ENCODE measurements around the gene SCAI. TPM values are rescaled to one million over a fixed set of nuclear protein-coding genes. Genes with fewer than 3 reads are reported as not detected.

Gene SCAI
- total and polyA plus RNA-seq, 12 donors = 0.51 to 4.4 (median 3.5) TPM

GRCh38 chr9:124940894-124941678, 202.2 kb downstream of the SCAI start, which contains the start of gene GOLGA1:
Gene GOLGA1, minus strand, starts transcription at chr9:124941083. Its CDS starts 2,372 bp downstream, at chr9:124938711.
- ATAC-seq (peak; percentile 98 to 99 (median 99)), DNase-seq (peak; percentile 95 to 96)
- 0 to 1% methylated on average over 67 to 70 of the region's 70 CpGs for WGBS, 2 donors
- no peaks in the 10 kb centered on the region for H3K9me3 ChIP-seq
- H3K36me3 ChIP-seq = peaks cover 0 to 33% (median 5%) of the 10 kb centered on the region in 9 donors
- peak within 1 kb of the TSS; percentile 79 to 99 (median 96) for H3K27ac ChIP-seq
- no peaks in the 10 kb centered on the region for H3K27me3 ChIP-seq
- peaks cover 0 to 26% (median 14%) of the 10 kb centered on the region in 9 donors for H3K4me1 ChIP-seq
- intact Hi-C loops (cut with DNase I) = loop anchor here in 8 of 10 donors (1.0 to 10.0 kb wide), 6 partner anchors 74 to 246 kb away; partner anchors contain the start of genes SCAI (in 8 of the 8), PPP6C (in 2 of the 8) and NR6A1 (in 1 of the 8)
- TF ChIP-seq CTCF (IDR thresholded peaks at IDR 0.05) = peak in 1 of 9 donors; percentile 13
- H3K4me3 ChIP-seq = peak within 1 kb of the TSS; percentile 68 to 94 (median 86)

- no peaks in the 10 kb centered on the region for H3K27me3 ChIP-seq
- peak in 1 of 8 donors; percentile 43 for ATAC-seq
- no peak for DNase-seq
- H3K36me3 ChIP-seq = peaks cover 0 to 38% (median 5%) of the 10 kb centered on the region in 9 donors
- intact Hi-C loops (cut with DNase I) = loop anchor here in 8 of 10 donors (5.0 to 10.0 kb wide), 5 partner anchors 73 to 247 kb away; partner anchors contain the start of genes SCAI (in 7 of the 8), PPP6C (in 2 of the 8) and NR6A1 (in 1 of the 8)
- no peaks in the 10 kb centered on the region for H3K9me3 ChIP-seq
- peak overlapping the region; percentile 68 to 94 (median 86) for H3K4me3 ChIP-seq
- WGBS, 2 donors = 0% methylated on average over 17 of the region's 17 CpGs
- peaks cover 0 to 26% (median 14%) of the 10 kb centered on the region in 9 donors for H3K4me1 ChIP-seq
- no peak for TF ChIP-seq CTCF (IDR thresholded peaks at IDR 0.05)
- peak overlapping the region; percentile 79 to 99 (median 96) for H3K27ac ChIP-seq
These were observed 202.8 kb downstream of the SCAI start for GRCh38 chr9:124940521-124940893.

- Histone ChIP-seq H3K27me3 (no peaks in the 10 kb centered on the region), H3K4me3 (peak overlapping the region in 9 of 10 donors; percentile 68 to 94 (median 87)), H3K9me3 (no peaks in the 10 kb centered on the region), H3K27ac (peak overlapping the region in 9 of 10 donors; percentile 95 to 99 (median 97)), H3K36me3 (peaks cover 0 to 44% (median 6%) of the 10 kb centered on the region in 9 donors), H3K4me1 (peaks cover 0 to 26% (median 14%) of the 10 kb centered on the region in 9 donors)
- no peak for DNase-seq
- intact Hi-C loops (cut with DNase I) = loop anchor here in 8 of 10 donors (5.0 to 10.0 kb wide), 6 partner anchors 65 to 247 kb away; partner anchors contain the start of genes SCAI (in 7 of the 8), PPP6C (in 2 of the 8) and NR6A1 (in 1 of the 8)
- no peak for ATAC-seq
- no peak for TF ChIP-seq CTCF (IDR thresholded peaks at IDR 0.05)
These were observed 203.4 kb downstream of the SCAI start for GRCh38 chr9:124939944-124940343.

- peaks cover 0 to 10% (median 0%) of the 10 kb centered on the region in 9 donors for H3K4me1 ChIP-seq
- intact Hi-C loops (cut with DNase I) = loop anchor here in 2 of 10 donors (10.0 kb wide), 1 partner anchor 59 kb away; no protein-coding TSS in a partner anchor
- no peaks in the 10 kb centered on the region for H3K9me3 ChIP-seq
- no peaks in the 10 kb centered on the region for H3K27me3 ChIP-seq
- no peak for TF ChIP-seq CTCF (IDR thresholded peaks at IDR 0.05)
- no peak overlapping the region for H3K4me3 ChIP-seq
- no peak for DNase-seq
- no peak for ATAC-seq
- no peak overlapping the region for H3K27ac ChIP-seq
- peaks cover 0 to 100% (median 48%) of the 10 kb centered on the region in 9 donors for H3K36me3 ChIP-seq
These were observed 209.0 kb downstream of the SCAI start for GRCh38 chr9:124934290-124934689.
